ENCODE measurements around the gene FOXS1. TPM values are rescaled to one million over a fixed set of nuclear protein-coding genes. Genes with fewer than 3 reads are reported as not detected.

Gene FOXS1
- polyA plus RNA-seq, 4 donors, result 1.0 to 1.2 TPM; not detected in 2

DNA sequence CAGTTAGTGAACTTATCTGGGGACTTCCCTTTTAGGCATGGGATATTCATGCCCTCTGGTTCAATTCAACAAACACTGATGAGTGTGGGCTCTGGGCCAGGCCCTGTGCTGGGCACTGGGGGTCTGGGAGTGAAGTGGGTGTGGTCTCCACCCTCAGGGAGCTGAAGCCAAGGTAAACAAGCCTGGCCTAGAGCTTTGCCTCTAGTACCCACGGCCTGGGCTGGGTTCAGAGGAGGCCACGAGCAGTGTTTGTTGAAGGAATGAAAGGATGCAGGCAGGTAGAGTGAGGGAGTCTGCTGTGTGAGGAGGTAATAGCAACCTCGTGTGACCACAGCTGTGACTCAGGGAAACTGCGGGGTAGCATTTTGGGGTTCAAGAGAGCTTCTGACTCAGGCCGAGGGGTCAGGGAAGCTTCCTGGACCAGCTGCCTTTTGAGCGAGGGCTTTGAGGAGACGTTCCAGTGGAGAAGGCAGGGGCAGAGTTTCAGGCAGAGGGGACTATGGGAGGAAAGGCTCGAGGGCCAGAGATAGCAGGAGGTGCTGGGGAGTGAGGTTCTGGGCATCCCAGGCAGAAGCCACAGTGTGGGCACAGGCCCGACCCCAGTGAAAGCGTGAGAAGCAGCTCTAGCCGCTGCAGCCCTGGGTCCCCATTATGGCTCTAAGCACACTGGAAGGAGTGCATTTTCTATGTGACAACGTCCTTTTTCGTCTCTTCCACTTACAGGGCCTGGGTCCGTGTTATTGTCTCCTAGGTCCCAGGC, 20.7 kb downstream of the FOXS1 start:
- Histone ChIP-seq H3K36me3 (ENCODE audit: control insufficient read depth in 3 of 3, insufficient read depth in 2 of 3, low read depth in 1 of 3, low read length in 3 of 3) (no peaks in the 10 kb centered on the region), H3K27ac (ENCODE audit: low read depth in 1 of 3, low read length in 2 of 3) (no peak overlapping the region), H3K9me3 (ENCODE audit: control insufficient read depth in 2 of 2, insufficient read depth in 1 of 2, low read depth in 1 of 2, low read length in 1 of 2) (no peaks in the 10 kb centered on the region), H3K4me3 (ENCODE audit: low read depth in 1 of 3, low read length in 3 of 3) (no peak overlapping the region), H3K27me3 (ENCODE audit: control insufficient read depth in 3 of 3, insufficient read depth in 3 of 3, low read length in 3 of 3) (peaks cover 0 to 3% (median 0%) of the 10 kb centered on the region in 3 donors), H3K4me1 (ENCODE audit: control insufficient read depth in 3 of 3, insufficient read depth in 2 of 3, low read depth in 1 of 3, low read length in 2 of 3) (peaks cover 0 to 3% (median 0%) of the 10 kb centered on the region in 3 donors)
- WGBS, 3 donors, result 71 to 76% (median 71%) methylated on average over 14 of the region's 14 CpGs
- no peak for DNase-seq
- FAIRE-seq, result no peak

DNA sequence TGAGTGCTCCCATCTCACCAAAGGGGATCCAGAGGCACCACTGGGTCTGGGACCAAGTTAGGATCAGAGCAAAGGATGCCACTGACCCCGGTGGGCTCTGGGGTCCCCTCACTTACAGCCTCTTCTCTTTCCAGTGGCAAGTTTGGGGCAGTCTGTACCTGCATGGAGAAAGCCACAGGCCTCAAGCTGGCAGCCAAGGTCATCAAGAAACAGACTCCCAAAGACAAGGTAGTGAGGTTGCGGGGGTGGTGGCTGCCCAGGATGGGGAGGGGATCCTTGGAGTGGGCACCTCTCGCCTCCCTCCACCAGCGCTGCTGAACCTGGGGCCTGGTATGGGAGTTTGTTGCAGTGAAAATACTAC, 21.3 kb downstream of the FOXS1 start:
- 85 to 90% (median 86%) methylated on average over 4 of the region's 4 CpGs for WGBS, 3 donors
- no peak for DNase-seq
- Histone ChIP-seq H3K27me3 (ENCODE audit: control insufficient read depth in 3 of 3, insufficient read depth in 3 of 3, low read length in 3 of 3) (peaks cover 0 to 3% (median 0%) of the 10 kb centered on the region in 3 donors), H3K36me3 (ENCODE audit: control insufficient read depth in 3 of 3, insufficient read depth in 2 of 3, low read depth in 1 of 3, low read length in 3 of 3) (no peaks in the 10 kb centered on the region), H3K9me3 (ENCODE audit: control insufficient read depth in 2 of 2, insufficient read depth in 1 of 2, low read depth in 1 of 2, low read length in 1 of 2) (no peaks in the 10 kb centered on the region), H3K4me1 (ENCODE audit: control insufficient read depth in 3 of 3, insufficient read depth in 2 of 3, low read depth in 1 of 3, low read length in 2 of 3) (peaks cover 0 to 3% (median 0%) of the 10 kb centered on the region in 3 donors), H3K27ac (ENCODE audit: low read depth in 1 of 3, low read length in 2 of 3) (no peak overlapping the region), H3K4me3 (ENCODE audit: low read depth in 1 of 3, low read length in 3 of 3) (no peak overlapping the region)
- FAIRE-seq, result no peak

DNA sequence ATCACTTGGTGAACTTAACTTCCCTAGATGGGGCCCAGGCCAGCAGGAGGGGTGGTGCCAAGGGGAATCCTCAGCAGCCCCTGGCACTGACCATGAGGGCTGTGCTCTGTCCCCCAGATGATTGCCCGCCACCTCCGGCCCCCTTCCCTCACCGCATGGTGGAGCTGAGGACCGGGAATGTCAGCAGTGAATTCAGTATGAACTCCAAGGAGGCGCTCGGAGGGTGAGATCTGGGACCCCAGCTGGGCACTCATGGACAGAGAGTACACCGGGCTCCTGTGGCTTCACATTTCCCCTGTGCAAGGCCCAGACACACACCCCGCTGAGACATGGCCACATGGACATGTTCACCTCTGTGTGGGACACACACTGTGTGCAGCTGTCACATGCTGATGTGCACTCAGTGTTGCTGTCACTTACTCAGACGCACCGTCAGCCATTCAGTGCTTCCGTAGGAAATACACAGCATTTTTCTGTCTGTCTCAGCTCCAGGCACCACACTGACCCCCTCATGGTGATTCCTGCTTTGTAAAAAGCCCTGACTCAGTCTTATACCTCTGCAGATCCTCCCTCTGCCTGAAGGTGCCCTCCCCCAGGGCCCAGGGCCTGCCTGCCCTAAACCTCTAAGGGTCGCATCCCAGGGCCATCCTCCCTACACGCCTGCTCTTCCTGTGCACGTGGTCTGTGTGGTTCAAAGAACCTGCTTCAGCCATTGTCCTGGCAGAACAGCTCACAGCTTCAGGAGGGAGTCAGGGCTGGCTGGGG, 21.9 kb downstream of the FOXS1 start:
- 72 to 79% (median 72%) methylated on average over 14 of the region's 14 CpGs for WGBS, 3 donors
- peaks cover 0 to 3% (median 0%) of the 10 kb centered on the region in 3 donors for H3K27me3 ChIP-seq (ENCODE audit: control insufficient read depth in 3 of 3, insufficient read depth in 3 of 3, low read length in 3 of 3)
- FAIRE-seq, result no peak

DNA sequence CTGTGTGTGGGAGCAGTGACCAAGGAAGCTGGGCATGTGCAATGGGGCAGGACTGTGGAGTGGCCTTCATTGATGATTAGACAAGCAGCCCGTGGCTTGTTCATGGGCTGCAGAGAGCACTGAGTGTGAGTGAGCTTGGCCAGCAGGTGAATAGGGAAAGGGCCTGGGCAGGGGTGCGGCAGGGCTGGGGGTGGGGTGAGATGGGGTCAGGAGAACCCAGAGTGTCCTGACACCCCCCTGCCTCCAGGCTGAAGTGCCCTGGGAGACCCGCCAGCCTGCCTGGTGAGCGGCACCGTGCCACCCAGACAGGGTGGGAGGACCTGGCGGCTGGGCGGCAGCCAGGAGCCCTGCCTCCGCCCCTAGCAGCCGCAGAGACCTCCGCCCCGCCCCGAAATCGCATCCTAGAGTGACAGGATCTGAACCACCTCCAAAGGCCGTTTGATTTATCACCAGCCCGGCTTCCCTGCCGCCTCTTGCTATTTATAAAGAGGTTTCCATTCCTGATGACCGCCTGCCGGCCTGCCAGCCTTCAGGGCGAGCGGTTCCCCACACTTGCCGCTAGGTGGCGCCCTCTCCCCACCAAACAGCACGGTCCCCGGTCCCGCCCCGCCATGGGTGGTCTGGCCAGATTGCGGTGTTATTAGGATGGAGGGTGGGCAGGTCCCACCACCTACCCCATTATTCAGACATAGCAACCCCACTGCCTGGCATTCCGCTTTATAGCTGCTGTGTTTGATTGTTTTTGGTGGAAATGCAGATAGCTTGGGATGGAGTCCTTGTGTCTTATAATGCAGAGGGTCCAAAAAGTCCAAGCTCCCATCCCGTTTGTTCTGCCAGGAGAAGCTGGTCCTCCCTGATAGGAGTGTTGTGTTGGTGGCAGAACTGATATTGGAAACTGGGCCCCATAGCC, 22.7 kb downstream of the FOXS1 start:
- Histone ChIP-seq H3K4me1 (ENCODE audit: control insufficient read depth in 3 of 3, insufficient read depth in 2 of 3, low read depth in 1 of 3, low read length in 2 of 3) (peaks cover 0 to 3% (median 0%) of the 10 kb centered on the region in 3 donors), H3K9me3 (ENCODE audit: control insufficient read depth in 2 of 2, insufficient read depth in 1 of 2, low read depth in 1 of 2, low read length in 1 of 2) (no peaks in the 10 kb centered on the region), H3K4me3 (ENCODE audit: low read depth in 1 of 3, low read length in 3 of 3) (no peak overlapping the region), H3K36me3 (ENCODE audit: control insufficient read depth in 3 of 3, insufficient read depth in 2 of 3, low read depth in 1 of 3, low read length in 3 of 3) (no peaks in the 10 kb centered on the region), H3K27ac (ENCODE audit: low read depth in 1 of 3, low read length in 2 of 3) (no peak overlapping the region), H3K27me3 (ENCODE audit: control insufficient read depth in 3 of 3, insufficient read depth in 3 of 3, low read length in 3 of 3) (peaks cover 0 to 3% (median 0%) of the 10 kb centered on the region in 3 donors)
- FAIRE-seq (no peak), DNase-seq (peak; percentile 50 to 73)
- 2 to 6% (median 5%) methylated on average over 24 to 29 of the region's 29 CpGs for WGBS, 3 donors

More for the DNA sequence above, 21.9 kb downstream of the FOXS1 start:
- H3K9me3 ChIP-seq (ENCODE audit: control insufficient read depth in 2 of 2, insufficient read depth in 1 of 2, low read depth in 1 of 2, low read length in 1 of 2), result no peaks in the 10 kb centered on the region
- H3K4me1 ChIP-seq (ENCODE audit: control insufficient read depth in 3 of 3, insufficient read depth in 2 of 3, low read depth in 1 of 3, low read length in 2 of 3), result peaks cover 0 to 3% (median 0%) of the 10 kb centered on the region in 3 donors
- no peak overlapping the region for H3K4me3 ChIP-seq (ENCODE audit: low read depth in 1 of 3, low read length in 3 of 3)
- H3K27ac ChIP-seq (ENCODE audit: low read depth in 1 of 3, low read length in 2 of 3), result no peak overlapping the region
- no peaks in the 10 kb centered on the region for H3K36me3 ChIP-seq (ENCODE audit: control insufficient read depth in 3 of 3, insufficient read depth in 2 of 3, low read depth in 1 of 3, low read length in 3 of 3)
- DNase-seq, result no peak

DNA sequence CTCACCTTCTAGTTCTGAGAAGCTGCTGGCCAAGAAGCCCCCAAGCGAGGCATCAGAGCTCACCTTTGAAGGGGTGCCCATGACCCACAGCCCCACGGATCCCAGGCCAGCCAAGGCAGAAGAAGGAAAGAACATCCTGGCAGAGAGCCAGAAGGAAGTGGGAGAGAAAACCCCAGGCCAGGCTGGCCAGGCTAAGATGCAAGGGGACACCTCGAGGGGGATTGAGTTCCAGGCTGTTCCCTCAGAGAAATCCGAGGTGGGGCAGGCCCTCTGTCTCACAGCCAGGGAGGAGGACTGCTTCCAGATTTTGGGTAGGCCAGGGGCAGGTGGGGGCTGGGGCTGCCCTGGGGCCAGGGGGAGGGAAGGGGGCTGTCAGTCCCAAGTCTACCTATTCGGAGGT, 24.0 kb downstream of the FOXS1 start:
- DNase-seq (no peak), FAIRE-seq (no peak)
- no peak overlapping the region for H3K27ac ChIP-seq (ENCODE audit: low read depth in 1 of 3, low read length in 2 of 3)
- H3K9me3 ChIP-seq (ENCODE audit: control insufficient read depth in 2 of 2, insufficient read depth in 1 of 2, low read depth in 1 of 2, low read length in 1 of 2), result no peaks in the 10 kb centered on the region
- WGBS, 3 donors, result 38 to 64% (median 53%) methylated on average over 5 of the region's 5 CpGs
- H3K36me3 ChIP-seq (ENCODE audit: control insufficient read depth in 3 of 3, insufficient read depth in 2 of 3, low read depth in 1 of 3, low read length in 3 of 3), result no peaks in the 10 kb centered on the region
- no peak overlapping the region for H3K4me3 ChIP-seq (ENCODE audit: low read depth in 1 of 3, low read length in 3 of 3)
- peaks cover 0 to 3% (median 0%) of the 10 kb centered on the region in 3 donors for H3K27me3 ChIP-seq (ENCODE audit: control insufficient read depth in 3 of 3, insufficient read depth in 3 of 3, low read length in 3 of 3)
- H3K4me1 ChIP-seq (ENCODE audit: control insufficient read depth in 3 of 3, insufficient read depth in 2 of 3, low read depth in 1 of 3, low read length in 2 of 3), result peaks cover 0 to 3% (median 0%) of the 10 kb centered on the region in 3 donors

DNA sequence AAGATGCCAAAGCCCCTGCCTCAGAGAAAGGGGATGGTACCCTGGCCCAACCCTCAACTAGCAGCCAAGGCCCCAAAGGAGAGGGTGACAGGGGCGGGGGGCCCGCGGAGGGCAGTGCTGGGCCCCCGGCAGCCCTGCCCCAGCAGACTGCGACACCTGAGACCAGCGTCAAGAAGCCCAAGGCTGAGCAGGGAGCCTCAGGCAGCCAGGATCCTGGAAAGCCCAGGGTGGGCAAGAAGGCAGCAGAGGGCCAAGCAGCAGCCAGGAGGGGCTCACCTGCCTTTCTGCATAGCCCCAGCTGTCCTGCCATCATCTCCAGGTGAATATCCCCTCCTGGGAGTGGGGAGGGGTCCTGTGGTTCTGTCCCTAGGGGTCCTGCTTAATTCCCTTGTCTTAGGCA, 25.2 kb downstream of the FOXS1 start:
- WGBS, 3 donors, result 61 to 85% (median 80%) methylated on average over 4 to 6 of the region's 6 CpGs
- H3K9me3 ChIP-seq (ENCODE audit: control insufficient read depth in 2 of 2, insufficient read depth in 1 of 2, low read depth in 1 of 2, low read length in 1 of 2), result no peaks in the 10 kb centered on the region

DNA sequence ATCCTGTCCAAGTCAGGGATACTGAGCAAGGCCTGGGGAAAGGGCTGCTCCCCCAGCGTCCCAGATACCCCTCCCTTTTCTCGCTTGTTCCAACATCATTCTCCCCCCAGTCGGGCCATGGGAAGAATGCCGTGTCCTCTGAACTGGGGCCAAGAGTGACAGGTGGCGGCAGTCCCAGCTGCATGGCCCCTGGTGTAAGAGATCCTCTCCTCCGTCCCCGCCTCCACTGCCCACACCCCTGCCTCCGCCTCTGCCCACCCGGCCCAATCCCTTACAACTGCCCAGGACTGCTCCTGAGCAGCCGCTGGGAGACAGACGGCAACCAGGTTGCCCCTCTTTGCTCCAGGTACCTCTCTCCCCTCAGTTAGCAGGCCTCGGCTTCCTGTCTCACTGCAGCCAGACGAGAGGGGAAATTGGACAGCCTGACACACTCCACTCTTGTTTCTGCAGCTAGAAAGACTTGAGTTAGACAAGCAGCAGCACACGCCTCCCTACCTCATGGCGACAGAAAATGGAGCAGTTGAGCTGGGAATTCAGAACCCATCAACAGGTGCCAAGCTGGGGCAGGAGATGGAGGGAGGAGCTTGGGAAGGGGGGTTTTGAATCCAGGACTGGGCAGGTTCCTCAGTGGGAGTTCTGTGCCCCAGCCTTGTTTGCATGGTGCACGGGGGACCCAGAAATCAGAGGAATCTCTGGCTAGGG, 26.2 kb downstream of the FOXS1 start, which contains the start of gene MYLK2:
Gene MYLK2, plus strand, starts transcription at position 274 of the 702 bp plus-strand sequence. Its CDS starts 225 bp downstream, at position 499.
- DNase-seq (no peak), FAIRE-seq (no peak)
- Histone ChIP-seq H3K27ac (ENCODE audit: low read depth in 1 of 3, low read length in 2 of 3) (no peak within 1 kb of the TSS), H3K27me3 (ENCODE audit: control insufficient read depth in 3 of 3, insufficient read depth in 3 of 3, low read length in 3 of 3) (peaks cover 0 to 3% (median 0%) of the 10 kb centered on the region in 3 donors), H3K4me1 (ENCODE audit: control insufficient read depth in 3 of 3, insufficient read depth in 2 of 3, low read depth in 1 of 3, low read length in 2 of 3) (peaks cover 0 to 3% (median 0%) of the 10 kb centered on the region in 3 donors), H3K9me3 (ENCODE audit: control insufficient read depth in 2 of 2, insufficient read depth in 1 of 2, low read depth in 1 of 2, low read length in 1 of 2) (no peaks in the 10 kb centered on the region), H3K4me3 (ENCODE audit: low read depth in 1 of 3, low read length in 3 of 3) (no peak within 1 kb of the TSS), H3K36me3 (ENCODE audit: control insufficient read depth in 3 of 3, insufficient read depth in 2 of 3, low read depth in 1 of 3, low read length in 3 of 3) (no peaks in the 10 kb centered on the region)
- WGBS, 3 donors, result 36 to 64% (median 53%) methylated on average over 16 of the region's 16 CpGs

More for the DNA sequence above, 25.2 kb downstream of the FOXS1 start:
- H3K27me3 ChIP-seq (ENCODE audit: control insufficient read depth in 3 of 3, insufficient read depth in 3 of 3, low read length in 3 of 3), result peaks cover 0 to 3% (median 0%) of the 10 kb centered on the region in 3 donors
- FAIRE-seq (no peak), DNase-seq (no peak)
- no peak overlapping the region for H3K4me3 ChIP-seq (ENCODE audit: low read depth in 1 of 3, low read length in 3 of 3)
- H3K27ac ChIP-seq (ENCODE audit: low read depth in 1 of 3, low read length in 2 of 3), result no peak overlapping the region
- no peaks in the 10 kb centered on the region for H3K36me3 ChIP-seq (ENCODE audit: control insufficient read depth in 3 of 3, insufficient read depth in 2 of 3, low read depth in 1 of 3, low read length in 3 of 3)
- H3K4me1 ChIP-seq (ENCODE audit: control insufficient read depth in 3 of 3, insufficient read depth in 2 of 3, low read depth in 1 of 3, low read length in 2 of 3), result peaks cover 0 to 3% (median 0%) of the 10 kb centered on the region in 3 donors
